GM12865 (cell line): Measurements from ENCODE around the gene CUL5.
"Not testable (repeated sequence)": the region's sequence is repeated elsewhere in the genome, so short reads cannot be mapped to it uniquely, and the experiment has no call there.

Experiments used
- DNase-seq: peaks from one replicate; pipeline ENCODE4 v3.0.0; 2010; ENCODE audit warnings: low read depth
- H3K4me3 ChIP-seq: 2 replicates; pipeline ENCODE4 v1.5.1; 2011; ENCODE audit warnings: mild to moderate bottlenecking, low read depth, low read length, control low read depth
- CTCF ChIP-seq: IDR thresholded peaks from 2 replicates; pipeline ENCODE4 v1.5.1; 2011; ENCODE audit warnings: low read length, control low read depth, low read depth, inconsistent platforms; ENCODE audit not compliant: insufficient read depth; ENCODE audit errors: missing control alignments

Gene CUL5

GRCh38 chr11:108111126-108111525 is 102.4 kb downstream of the CUL5 start:
- H3K4me3 ChIP-seq, result no peak overlapping the region
- no peak for DNase-seq
- no peak for TF ChIP-seq CTCF

GRCh38 chr11:108112057-108112456 is 103.4 kb downstream of the CUL5 start:
- H3K4me3 ChIP-seq, result no peak overlapping the region
- DNase-seq, result no peak
- TF ChIP-seq CTCF, result no peak

- no peak for TF ChIP-seq CTCF
- no peak for DNase-seq
- H3K4me3 ChIP-seq, result no peak overlapping the region
These were observed 106.9 kb downstream of the CUL5 start for GRCh38 chr11:108115500-108116140.

- peak; percentile 41 for TF ChIP-seq CTCF
- DNase-seq, result peak; percentile 62
- no peak overlapping the region for H3K4me3 ChIP-seq
These were observed 109.2 kb downstream of the CUL5 start for GRCh38 chr11:108117746-108118371.

GRCh38 chr11:108120936-108121273 is 112.2 kb downstream of the CUL5 start:
- peak overlapping the region; percentile 69 for H3K4me3 ChIP-seq
- not testable (repeated sequence) for DNase-seq

- peak; percentile 33 for TF ChIP-seq CTCF
- peak; percentile 95 for DNase-seq
- peak within 1 kb of the TSS; percentile 69 for H3K4me3 ChIP-seq
These were observed 112.8 kb downstream of the CUL5 start, which contains the start of gene ACAT1 for GRCh38 chr11:108121274-108122155. ACAT1 (plus strand) TSS chr11:108121567; CDS start chr11:108121607, 40 bp downstream.

GRCh38 chr11:108122166-108122628 is 113.5 kb downstream of the CUL5 start:
- TF ChIP-seq CTCF, result no peak
- peak overlapping the region; percentile 69 for H3K4me3 ChIP-seq
- no peak for DNase-seq
